HG02759 (cell line): ENCODE measurements around the gene KRTAP10-10.
"Not testable (repeated sequence)": the region's sequence is repeated elsewhere in the genome, so short reads cannot be mapped to it uniquely, and the experiment has no call there.

ENCODE experiments used
- ATAC-seq: cut with Tn5 transposase; IDR thresholded peaks from one replicate; pipeline ENCODE4 v1.9.1; 2021; ENCODE audit warnings: mild to moderate bottlenecking, moderate library complexity; ENCODE audit not compliant: unreplicated experiment

KRTAP10-10 gene

GRCh38 chr21:44626262-44626661 is 10.9 kb upstream of the KRTAP10-10 start:
- ATAC-seq: no peak

GRCh38 chr21:44626673-44627143 is 10.4 kb upstream of the KRTAP10-10 start, which contains the start of gene KRTAP10-9:
Gene KRTAP10-9, plus strand, starts transcription at chr21:44627093. Its CDS starts 79 bp downstream, at chr21:44627172.
- ATAC-seq: no peak

- not testable (repeated sequence) for ATAC-seq
Measured at GRCh38 chr21:44627181-44627822, 9.9 kb upstream of the KRTAP10-10 start.

GRCh38 chr21:44627831-44628233 is 9.3 kb upstream of the KRTAP10-10 start:
- not testable (repeated sequence) for ATAC-seq

- no peak for ATAC-seq
Measured at GRCh38 chr21:44628707-44629391, 8.3 kb upstream of the KRTAP10-10 start.

DNA sequence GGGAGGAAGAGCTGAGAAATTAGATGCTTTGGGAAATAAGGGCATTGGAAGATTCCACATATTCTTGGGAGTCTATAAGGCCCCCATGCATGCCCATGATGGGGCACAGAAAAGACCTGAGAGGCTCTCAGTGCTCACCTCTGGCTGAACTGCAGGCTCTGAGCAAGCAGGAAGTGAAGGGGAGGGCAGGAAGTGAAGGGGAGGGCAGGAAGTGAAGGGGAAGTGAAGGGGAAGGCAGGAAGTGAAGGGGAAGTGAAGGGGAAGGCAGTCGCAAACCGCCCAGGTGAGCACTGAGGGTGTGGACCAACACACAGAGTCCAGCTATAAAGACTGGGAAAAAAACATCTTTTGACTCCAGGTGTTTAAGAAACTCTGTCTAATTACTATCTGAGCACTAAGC is 6.7 kb upstream of the KRTAP10-10 start:
- ATAC-seq: no peak

GRCh38 chr21:44632067-44632466 is 5.1 kb upstream of the KRTAP10-10 start:
- ATAC-seq: no peak

- no peak for ATAC-seq
Measured at GRCh38 chr21:44636209-44637017, 743 bp upstream of the KRTAP10-10 start.

DNA sequence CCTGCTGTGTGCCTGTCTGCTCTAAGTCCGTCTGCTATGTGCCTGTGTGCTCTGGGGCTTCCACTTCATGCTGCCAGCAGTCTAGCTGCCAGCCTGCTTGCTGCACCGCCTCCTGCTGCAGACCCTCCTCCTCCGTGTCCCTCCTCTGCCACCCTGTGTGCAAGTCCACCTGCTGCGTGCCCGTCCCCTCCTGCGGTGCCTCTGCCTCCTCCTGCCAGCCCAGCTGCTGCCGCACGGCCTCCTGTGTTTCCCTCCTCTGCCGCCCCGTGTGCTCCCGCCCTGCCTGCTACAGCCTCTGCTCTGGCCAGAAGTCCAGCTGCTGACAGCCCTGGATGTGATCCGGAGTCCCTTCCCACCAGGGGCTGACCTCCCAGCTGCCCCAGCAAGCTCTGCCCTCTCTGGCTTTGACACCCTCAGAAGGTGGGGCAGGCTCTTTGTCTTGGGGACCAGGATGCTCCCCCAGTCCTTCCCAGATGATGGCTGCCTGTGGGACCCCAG is 744 bp downstream of the KRTAP10-10 start:
- ATAC-seq: not testable (repeated sequence)

- not testable (repeated sequence) for ATAC-seq
Measured at GRCh38 chr21:44638506-44639330, 1.6 kb downstream of the KRTAP10-10 start.

DNA sequence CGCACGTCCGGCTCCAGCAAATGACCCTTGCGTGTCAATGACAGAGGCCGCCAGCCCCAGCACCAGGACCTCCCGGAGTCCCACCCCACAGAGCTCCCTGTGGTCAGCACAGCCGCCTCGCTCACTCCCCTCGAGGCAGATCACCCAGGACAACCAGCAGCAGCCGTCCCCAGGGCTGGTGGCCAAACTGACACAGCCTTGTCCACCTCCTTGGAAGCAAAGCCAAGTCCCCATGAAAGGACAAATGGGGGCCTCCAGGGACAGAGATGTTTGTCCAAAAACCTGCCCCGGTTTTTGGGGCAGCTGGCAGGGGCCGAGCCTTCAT is 2.1 kb downstream of the KRTAP10-10 start:
- no peak for ATAC-seq

DNA sequence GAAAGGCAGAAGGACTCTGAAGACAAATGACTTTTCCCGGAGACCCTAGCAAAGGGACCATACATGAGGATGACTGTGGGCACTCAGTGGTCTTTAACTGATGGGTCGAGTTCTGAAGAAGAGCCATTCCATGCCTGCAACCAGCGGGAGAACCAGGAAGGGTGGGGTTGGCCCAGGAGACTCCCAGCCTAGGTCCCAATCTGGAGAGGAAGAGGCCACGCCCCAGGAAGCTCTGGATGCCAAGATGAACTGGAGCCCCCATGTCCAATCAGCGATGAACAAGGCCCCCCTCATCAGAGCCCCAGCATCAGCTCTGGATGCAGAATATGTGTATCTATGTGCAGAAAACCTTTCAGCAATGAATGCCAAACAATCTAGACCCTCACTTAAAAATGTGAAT is 3.6 kb downstream of the KRTAP10-10 start:
- no peak for ATAC-seq

- no peak for ATAC-seq
Measured at GRCh38 chr21:44643741-44644310, 6.7 kb downstream of the KRTAP10-10 start.

DNA sequence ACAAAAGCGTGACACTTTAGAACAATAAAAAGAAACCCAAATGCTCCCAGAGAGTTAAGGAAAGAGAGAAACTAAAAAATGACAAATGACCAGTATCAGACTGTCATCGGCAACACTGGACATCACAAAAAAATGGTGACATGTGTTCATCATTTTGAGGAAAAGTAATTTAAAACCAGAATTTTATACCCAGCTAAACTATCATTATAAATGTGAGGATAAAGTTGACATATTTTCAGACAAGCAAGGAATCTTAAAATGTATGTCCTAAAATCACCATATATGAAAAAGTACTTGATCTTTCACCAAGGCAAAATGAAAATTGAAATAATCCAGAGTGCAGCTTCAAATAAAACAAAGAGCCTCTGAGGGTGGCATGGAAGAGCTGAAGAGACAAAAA is 7.7 kb downstream of the KRTAP10-10 start:
- no peak for ATAC-seq

GRCh38 chr21:44646366-44647221 is 9.4 kb downstream of the KRTAP10-10 start, which contains the start of gene KRTAP10-11:
Gene KRTAP10-11, plus strand, starts transcription at chr21:44646414. Its CDS starts 45 bp downstream, at chr21:44646459.
- ATAC-seq: not testable (repeated sequence)

GRCh38 chr21:44647222-44647552 is 10.0 kb downstream of the KRTAP10-10 start:
- no peak for ATAC-seq

DNA sequence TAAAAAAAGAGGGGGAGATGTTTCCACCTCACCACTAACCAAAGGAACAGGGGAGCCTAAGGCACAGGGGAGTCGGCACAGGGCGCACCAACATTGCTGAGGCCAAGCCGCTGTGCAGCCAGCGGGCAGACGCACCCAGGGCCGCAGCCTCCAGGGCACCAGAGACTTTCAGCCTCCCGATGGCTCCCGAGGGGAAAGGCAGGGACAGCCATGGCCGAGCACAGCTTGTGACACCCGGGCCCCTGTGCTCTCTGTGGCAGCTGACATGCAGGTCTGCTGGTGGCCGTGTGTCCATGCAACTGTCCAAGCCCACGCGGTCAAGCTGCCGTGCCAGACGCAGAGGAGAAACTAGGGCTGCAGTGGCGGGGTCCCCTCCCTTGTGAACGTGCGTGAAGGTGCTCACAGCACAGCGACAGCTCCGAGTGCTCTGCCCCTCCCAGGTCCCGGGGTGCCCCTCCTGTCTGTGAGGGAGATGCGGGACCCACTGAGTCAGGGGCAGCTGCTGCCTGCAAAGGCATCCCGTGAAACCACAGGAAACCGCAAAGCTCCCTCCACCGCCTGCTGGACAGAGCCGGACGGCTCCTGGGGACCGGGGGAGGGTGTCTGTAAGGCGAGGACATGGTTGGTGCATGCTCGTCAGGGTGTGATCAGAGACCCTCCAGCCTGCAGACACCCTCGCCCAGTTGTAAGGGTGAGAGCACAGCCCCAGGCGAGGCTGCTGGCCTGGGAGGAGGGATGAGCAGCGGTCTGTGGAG is 11.6 kb downstream of the KRTAP10-10 start:
- no peak for ATAC-seq

DNA sequence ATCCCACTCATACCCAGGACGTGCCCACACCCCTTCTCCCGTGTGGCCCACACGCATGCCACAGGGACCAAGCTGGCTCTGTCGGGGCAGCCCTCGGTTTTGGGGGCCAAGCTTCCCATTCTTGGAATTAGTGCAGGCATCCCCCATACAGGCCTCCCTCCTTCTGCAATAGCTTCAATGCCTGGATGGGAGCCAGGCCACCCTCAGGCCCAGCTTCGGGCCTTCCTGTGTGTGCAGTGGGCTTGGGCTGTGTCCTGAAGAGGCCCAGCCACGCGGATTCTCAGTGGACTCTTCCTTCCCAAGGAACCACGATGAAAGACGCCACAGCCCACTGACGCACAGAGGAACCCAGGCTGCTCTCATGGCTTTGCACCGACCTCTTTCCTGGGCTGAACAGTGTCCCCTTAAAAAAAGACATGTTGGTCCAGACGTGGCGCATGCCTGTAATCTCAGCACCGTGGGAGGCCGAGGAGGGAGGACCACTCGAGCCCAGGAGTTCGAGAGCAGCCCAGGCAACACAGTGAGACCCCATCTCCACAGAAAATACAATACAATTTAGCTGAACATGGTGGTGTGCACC is 12.5 kb downstream of the KRTAP10-10 start:
- no peak for ATAC-seq
